HepG2 (cell line): Measurements from ENCODE around the gene RTBDN. TPM values are rescaled to one million over a fixed set of nuclear protein-coding genes. Genes with fewer than 3 reads are reported as not detected.
A peak's percentile ranks its signal among the peaks of the same experiment; 100 is the strongest.

Experiments
- BHLHE40 ChIP-seq: IDR thresholded peaks from 2 replicates; pipeline ENCODE4 v1.6.1; 2011; ENCODE audit warnings: low read length, improper control_type of control experiment
- BRD4 ChIP-seq: sonication (generic); formaldehyde crosslinking; IDR thresholded peaks from 2 replicates; pipeline ENCODE4 v1.4.0; 2020; ENCODE audit warnings: missing genetic modification reagents
- GABPB1 ChIP-seq: IDR thresholded peaks from 2 replicates; pipeline ENCODE4 v1.6.1; 2016; ENCODE audit warnings: mild to moderate bottlenecking, missing genetic modification reagents, moderate library complexity, missing compliant biosample characterization
- GLI4 ChIP-seq: sonication (generic); formaldehyde crosslinking; IDR thresholded peaks from 2 replicates; pipeline ENCODE4 v1.5.1; 2020; ENCODE audit warnings: missing genetic modification reagents, mild to moderate bottlenecking, moderate library complexity, borderline replicate concordance
- HNRNPL ChIP-seq: fragments of 200-400 bp; formaldehyde crosslinking; IDR thresholded peaks from 2 replicates; pipeline ENCODE4 v1.6.1; 2017; ENCODE audit warnings: mild to moderate bottlenecking, low read depth, low read length
- KMT2B ChIP-seq: IDR thresholded peaks from 2 replicates; pipeline ENCODE4 v1.6.1; 2016; ENCODE audit warnings: missing genetic modification reagents, missing compliant biosample characterization
- MNT ChIP-seq: fragments of 450-650 bp; IDR thresholded peaks from 2 replicates; pipeline ENCODE4 v1.6.1; 2016
- RARA ChIP-seq: IDR thresholded peaks from 2 replicates; pipeline ENCODE4 v1.6.1; 2016; ENCODE audit warnings: missing genetic modification reagents, missing compliant biosample characterization
- SNRNP70 ChIP-seq: fragments of 200-400 bp; formaldehyde crosslinking; IDR thresholded peaks from 2 replicates; pipeline ENCODE4 v1.6.1; 2017; ENCODE audit warnings: mild to moderate bottlenecking, low read depth, low read length, moderate library complexity
- ZBTB1 ChIP-seq: sonication (generic); formaldehyde crosslinking; IDR thresholded peaks from 2 replicates; pipeline ENCODE4 v1.4.0; 2020; ENCODE audit warnings: missing genetic modification reagents, borderline replicate concordance
- ZBTB25 ChIP-seq: IDR thresholded peaks from 2 replicates; pipeline ENCODE4 v1.6.1; 2018; ENCODE audit warnings: missing genetic modification reagents
- ZNF205 ChIP-seq: IDR thresholded peaks from 2 replicates; pipeline ENCODE4 v1.6.1; 2018; ENCODE audit warnings: missing biosample characterization, missing genetic modification reagents
- ZNF33B ChIP-seq: sonication (generic); formaldehyde crosslinking; IDR thresholded peaks from 2 replicates; pipeline ENCODE4 v1.5.1; 2020; ENCODE audit warnings: mild to moderate bottlenecking, missing genetic modification reagents
- ZNF34 ChIP-seq: sonication (generic); formaldehyde crosslinking; IDR thresholded peaks from 2 replicates; pipeline ENCODE4 v1.4.0; 2020; ENCODE audit warnings: mild to moderate bottlenecking, missing genetic modification reagents, borderline replicate concordance
- ZNF546 ChIP-seq: sonication (generic); formaldehyde crosslinking; conservative IDR thresholded peaks from 2 replicates; pipeline ENCODE4 v1.8.1; 2023; ENCODE audit warnings: mild to moderate bottlenecking, missing genetic modification reagents
- ZNF703 ChIP-seq: sonication (generic); formaldehyde crosslinking; IDR thresholded peaks from 2 replicates; pipeline ENCODE4 v1.5.1; 2020; ENCODE audit warnings: missing genetic modification reagents, mild to moderate bottlenecking, moderate library complexity, borderline replicate concordance
- ZNF761 ChIP-seq: sonication (generic); formaldehyde crosslinking; conservative IDR thresholded peaks from 2 replicates; pipeline ENCODE4 v1.4.0; 2020; ENCODE audit warnings: mild to moderate bottlenecking, missing genetic modification reagents
- ZNF891 ChIP-seq: sonication (generic); formaldehyde crosslinking; IDR thresholded peaks from 2 replicates; pipeline ENCODE4 v1.5.0; 2020; ENCODE audit warnings: mild to moderate bottlenecking, missing genetic modification reagents
- polyA plus RNA-seq, 8 experiments: library from polyadenylated mRNA; depleted of rRNA in 3 of 8; stranded (reverse) in 7 of 8; unstranded in 1 of 8; fragments of >200 nt; fragmentation: Illumina TruSeq in 4 of 8; extraction: Trizol in 4 of 8; gene quantifications; 2 replicates each; pipeline versions ENCODE4 v1.2.1 to v1.2.3, GENCODE V29; 2011 to 2016; ENCODE audit warnings: low read depth in 4 of 8, missing spikeins in 1 of 8, mixed read lengths in 1 of 8; ENCODE audit not compliant: insufficient read depth in 1 of 8
- total RNA-seq, 5 experiments: library from RNA; depleted of rRNA; stranded (reverse); fragments of >200 nt; fragmentation: Illumina TruSeq; extraction: Trizol; gene quantifications; 2 replicates each; pipeline ENCODE4 v1.2.3, GENCODE V29; 2016; ENCODE audit warnings: low read depth in 1 of 5
- TF ChIP-seq, protein P1 (sequence below): sonication (generic); formaldehyde crosslinking; IDR thresholded peaks from 2 replicates; pipeline ENCODE4 v1.8.1; 2023; ENCODE audit warnings: mild to moderate bottlenecking, missing genetic modification reagents
- TF ChIP-seq, protein P2 (sequence below): sonication (generic); formaldehyde crosslinking; IDR thresholded peaks from 2 replicates; pipeline ENCODE4 v1.5.1; 2020; ENCODE audit warnings: missing genetic modification reagents, mild to moderate bottlenecking, borderline replicate concordance
- TF ChIP-seq, protein P3 (sequence below): sonication (generic); formaldehyde crosslinking; IDR thresholded peaks from 2 replicates; pipeline ENCODE4 v1.4.0; 2020; ENCODE audit warnings: low read depth, mild to moderate bottlenecking, missing genetic modification reagents

The RTBDN gene
- total and polyA plus RNA-seq, 2 of the 13 experiments (the other 11 are each of a cell fraction or from before 2014, with no cell fraction given), result 0.27 to 0.48 TPM

DNA sequence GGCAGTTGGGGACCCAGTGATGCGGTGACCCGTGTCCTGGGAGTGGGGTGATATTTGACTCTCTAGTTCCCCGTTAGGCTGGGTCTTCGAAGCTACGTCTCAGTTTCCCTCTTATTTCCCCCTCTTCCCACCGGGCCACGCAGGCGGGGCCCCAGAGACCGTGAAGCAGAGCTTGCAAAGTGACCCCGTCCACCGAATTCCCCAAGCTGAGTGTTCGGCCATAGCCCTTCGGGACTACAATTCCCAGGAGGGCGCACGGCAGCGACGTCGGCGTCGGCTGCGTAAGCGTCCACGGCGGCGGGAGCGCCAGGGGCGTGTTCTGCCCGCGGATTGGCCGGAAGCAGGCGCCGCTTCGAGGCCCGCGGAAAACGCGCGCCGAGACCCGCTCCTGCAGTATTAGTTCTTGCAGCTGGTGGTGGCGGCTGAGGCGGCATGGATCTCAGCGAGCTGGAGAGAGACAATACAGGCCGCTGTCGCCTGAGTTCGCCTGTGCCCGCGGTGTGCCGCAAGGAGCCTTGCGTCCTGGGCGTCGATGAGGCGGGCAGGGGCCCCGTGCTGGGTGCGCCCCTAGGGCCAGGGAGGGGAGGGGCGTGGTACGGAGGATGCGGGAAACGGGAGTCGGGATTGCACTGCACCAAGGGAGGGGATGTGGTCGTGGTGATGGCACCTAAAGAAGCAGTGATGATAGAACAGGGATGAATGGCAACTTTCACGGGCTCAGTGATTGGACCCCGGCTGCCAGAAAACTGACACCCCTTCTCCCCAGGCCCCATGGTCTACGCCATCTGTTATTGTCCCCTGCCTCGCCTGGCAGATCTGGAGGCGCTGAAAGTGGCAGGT lies 27.9 kb downstream of the RTBDN start, which contains the start of gene RNASEH2A (continued):
- no peak for TF ChIP-seq ZBTB1 (CRISPR knock-in tag)
- peak; percentile 79 for TF ChIP-seq KMT2B
- no peak; the same call in 1 of the 2 replicates for TF ChIP-seq MNT
- 0 out of 2 replicates have a peak, but pooled peaks have one; percentile 17 for TF ChIP-seq BRD4 (CRISPR knock-in tag)
- peak; percentile 52; the same call in 1 of the 2 replicates for TF ChIP-seq ZBTB25 (CRISPR knock-in tag)
- TF ChIP-seq ZNF761 (CRISPR knock-in tag), result 0 out of 2 replicates have a peak, but pooled peaks have one; percentile 65
- 0 out of 2 replicates have a peak, but pooled peaks have one; percentile 72 for TF ChIP-seq ZNF546 (CRISPR knock-in tag)
- peak; percentile 69; the same call in 1 of the 2 replicates for TF ChIP-seq ZNF205
- TF ChIP-seq ZNF703 (CRISPR knock-in tag), result no peak
- TF ChIP-seq ZNF891, result no peak
- TF ChIP-seq, protein P1, sequence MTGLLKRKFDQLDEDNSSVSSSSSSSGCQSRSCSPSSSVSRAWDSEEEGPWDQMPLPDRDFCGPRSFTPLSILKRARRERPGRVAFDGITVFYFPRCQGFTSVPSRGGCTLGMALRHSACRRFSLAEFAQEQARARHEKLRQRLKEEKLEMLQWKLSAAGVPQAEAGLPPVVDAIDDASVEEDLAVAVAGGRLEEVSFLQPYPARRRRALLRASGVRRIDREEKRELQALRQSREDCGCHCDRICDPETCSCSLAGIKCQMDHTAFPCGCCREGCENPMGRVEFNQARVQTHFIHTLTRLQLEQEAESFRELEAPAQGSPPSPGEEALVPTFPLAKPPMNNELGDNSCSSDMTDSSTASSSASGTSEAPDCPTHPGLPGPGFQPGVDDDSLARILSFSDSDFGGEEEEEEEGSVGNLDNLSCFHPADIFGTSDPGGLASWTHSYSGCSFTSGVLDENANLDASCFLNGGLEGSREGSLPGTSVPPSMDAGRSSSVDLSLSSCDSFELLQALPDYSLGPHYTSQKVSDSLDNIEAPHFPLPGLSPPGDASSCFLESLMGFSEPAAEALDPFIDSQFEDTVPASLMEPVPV (CRISPR knock-in tag), result peak; percentile 73; the same call in 1 of the 2 replicates
- no peak for TF ChIP-seq SNRNP70
- TF ChIP-seq ZNF34 (CRISPR knock-in tag), result 0 out of 2 replicates have a peak, but pooled peaks have one; percentile 62
- no peak for TF ChIP-seq HNRNPL
- 0 out of 2 replicates have a peak, but pooled peaks have one; percentile 67 for TF ChIP-seq GLI4
- peak; percentile 91 for TF ChIP-seq GABPB1 (CRISPR knock-in tag)
- peak; percentile 80; the same call in 1 of the 2 replicates for TF ChIP-seq ZNF33B
- TF ChIP-seq, protein P2, sequence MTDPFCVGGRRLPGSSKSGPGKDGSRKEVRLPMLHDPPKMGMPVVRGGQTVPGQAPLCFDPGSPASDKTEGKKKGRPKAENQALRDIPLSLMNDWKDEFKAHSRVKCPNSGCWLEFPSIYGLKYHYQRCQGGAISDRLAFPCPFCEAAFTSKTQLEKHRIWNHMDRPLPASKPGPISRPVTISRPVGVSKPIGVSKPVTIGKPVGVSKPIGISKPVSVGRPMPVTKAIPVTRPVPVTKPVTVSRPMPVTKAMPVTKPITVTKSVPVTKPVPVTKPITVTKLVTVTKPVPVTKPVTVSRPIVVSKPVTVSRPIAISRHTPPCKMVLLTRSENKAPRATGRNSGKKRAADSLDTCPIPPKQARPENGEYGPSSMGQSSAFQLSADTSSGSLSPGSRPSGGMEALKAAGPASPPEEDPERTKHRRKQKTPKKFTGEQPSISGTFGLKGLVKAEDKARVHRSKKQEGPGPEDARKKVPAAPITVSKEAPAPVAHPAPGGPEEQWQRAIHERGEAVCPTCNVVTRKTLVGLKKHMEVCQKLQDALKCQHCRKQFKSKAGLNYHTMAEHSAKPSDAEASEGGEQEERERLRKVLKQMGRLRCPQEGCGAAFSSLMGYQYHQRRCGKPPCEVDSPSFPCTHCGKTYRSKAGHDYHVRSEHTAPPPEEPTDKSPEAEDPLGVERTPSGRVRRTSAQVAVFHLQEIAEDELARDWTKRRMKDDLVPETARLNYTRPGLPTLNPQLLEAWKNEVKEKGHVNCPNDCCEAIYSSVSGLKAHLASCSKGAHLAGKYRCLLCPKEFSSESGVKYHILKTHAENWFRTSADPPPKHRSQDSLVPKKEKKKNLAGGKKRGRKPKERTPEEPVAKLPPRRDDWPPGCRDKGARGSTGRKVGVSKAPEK (CRISPR knock-in tag), result peak; percentile 53; the same call in 1 of the 2 replicates
- TF ChIP-seq BHLHE40, result no peak
- TF ChIP-seq, protein P3, sequence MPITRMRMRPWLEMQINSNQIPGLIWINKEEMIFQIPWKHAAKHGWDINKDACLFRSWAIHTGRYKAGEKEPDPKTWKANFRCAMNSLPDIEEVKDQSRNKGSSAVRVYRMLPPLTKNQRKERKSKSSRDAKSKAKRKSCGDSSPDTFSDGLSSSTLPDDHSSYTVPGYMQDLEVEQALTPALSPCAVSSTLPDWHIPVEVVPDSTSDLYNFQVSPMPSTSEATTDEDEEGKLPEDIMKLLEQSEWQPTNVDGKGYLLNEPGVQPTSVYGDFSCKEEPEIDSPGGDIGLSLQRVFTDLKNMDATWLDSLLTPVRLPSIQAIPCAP (CRISPR knock-in tag), result 0 out of 2 replicates have a peak, but pooled peaks have one; percentile 27
- peak; percentile 25; the same call in 1 of the 2 replicates for TF ChIP-seq RARA (CRISPR knock-in tag)
